Measurements from ENCODE around the gene EPS8L3.
"Not testable (repeated sequence)": the region's sequence is repeated elsewhere in the genome, so short reads cannot be mapped to it uniquely, and the experiment has no call there.

EPS8L3 gene

DNA sequence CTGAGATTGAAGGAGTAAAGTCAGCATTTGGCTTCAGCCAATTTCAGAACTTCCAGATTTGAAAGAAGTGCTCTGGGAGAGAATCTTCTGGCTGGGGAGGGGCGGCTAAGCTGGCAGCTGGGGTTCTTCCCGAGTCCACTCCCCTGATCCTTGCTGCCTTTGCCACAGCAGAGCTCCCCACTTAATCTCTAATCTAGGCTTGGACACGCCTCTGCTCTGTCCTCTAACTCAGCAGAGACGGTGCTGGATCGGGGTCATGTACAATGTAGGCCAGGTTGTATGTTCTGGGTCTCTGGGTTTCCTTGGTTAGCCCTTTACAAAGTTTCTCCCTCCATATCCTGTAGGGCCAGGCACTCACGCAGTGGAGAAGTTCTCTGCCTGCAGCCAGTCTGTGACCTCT is 12.8 kb downstream of the EPS8L3 start:
- in situ Hi-C loops (cut with HindIII; ENCODE audit: low pct_unique_long_range_greater_than_20kb, low sequenced_read_pairs): no loop called here
- no peak for DNase-seq (ENCODE audit: low read depth in 1 of 2, low spot score in 1 of 2)
- TF ChIP-seq JUND (IDR thresholded peaks at IDR 0.05; ENCODE audit: low read depth): no peak

DNA sequence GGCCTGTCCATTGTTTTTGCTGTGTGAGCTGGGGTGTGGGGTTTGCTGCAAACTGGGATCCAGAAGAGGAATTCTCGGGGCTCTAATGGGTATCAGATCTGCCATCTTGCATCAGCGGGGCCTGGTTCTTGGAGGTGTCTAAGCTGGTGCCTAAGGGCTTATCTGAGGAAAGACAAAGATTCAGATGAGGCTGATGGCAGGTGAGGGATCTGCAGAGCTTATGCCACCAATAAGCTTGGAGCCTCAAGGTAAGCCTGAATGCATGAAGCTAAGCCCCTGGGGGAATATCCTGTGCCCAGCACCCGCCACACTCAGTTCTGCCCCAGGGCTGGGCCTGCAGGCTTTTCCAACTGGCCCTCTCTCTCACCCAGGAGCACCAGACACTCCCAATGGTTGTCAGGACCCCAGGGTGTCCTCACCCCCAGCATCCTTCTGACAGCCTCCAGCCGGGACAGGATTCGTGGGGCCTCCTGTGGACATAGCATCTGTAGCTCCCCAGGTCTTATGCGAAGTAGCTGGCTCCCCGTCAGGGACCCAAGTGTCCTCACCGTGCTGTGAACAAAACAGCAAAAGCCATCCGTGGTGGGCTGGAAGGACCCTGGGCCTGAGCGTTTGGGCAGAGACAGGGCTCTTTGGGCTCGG is 13.4 kb downstream of the EPS8L3 start:
- DNase-seq (ENCODE audit: low read depth in 1 of 2, low spot score in 1 of 2): no peak
- in situ Hi-C loops (cut with HindIII; ENCODE audit: low pct_unique_long_range_greater_than_20kb, low sequenced_read_pairs): no loop called here
- TF ChIP-seq JUND (IDR thresholded peaks at IDR 0.05; ENCODE audit: low read depth): no peak

DNA sequence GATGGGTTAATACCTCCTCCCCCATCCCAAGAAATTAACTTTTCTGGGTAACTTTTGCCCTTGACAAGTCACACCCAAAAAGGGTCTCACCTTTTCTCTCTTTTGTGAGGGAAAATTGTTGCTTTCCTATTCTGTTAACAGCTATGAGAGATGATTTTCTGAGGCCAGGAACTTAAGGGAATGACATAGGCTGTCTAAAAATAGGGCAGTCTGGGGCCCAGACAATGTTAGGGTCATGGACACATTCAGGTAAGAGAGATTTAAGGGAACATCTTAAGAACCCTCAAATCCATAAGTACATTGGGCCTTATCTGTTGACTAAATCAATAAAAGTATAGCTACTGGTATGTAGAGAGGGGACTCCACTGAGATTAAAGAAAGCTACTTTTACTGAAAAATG is 14.5 kb downstream of the EPS8L3 start:
- in situ Hi-C loops (cut with HindIII; ENCODE audit: low pct_unique_long_range_greater_than_20kb, low sequenced_read_pairs): no loop called here
- TF ChIP-seq JUND (IDR thresholded peaks at IDR 0.05; ENCODE audit: low read depth): no peak
- no peak for DNase-seq (ENCODE audit: low read depth in 1 of 2, low spot score in 1 of 2)

DNA sequence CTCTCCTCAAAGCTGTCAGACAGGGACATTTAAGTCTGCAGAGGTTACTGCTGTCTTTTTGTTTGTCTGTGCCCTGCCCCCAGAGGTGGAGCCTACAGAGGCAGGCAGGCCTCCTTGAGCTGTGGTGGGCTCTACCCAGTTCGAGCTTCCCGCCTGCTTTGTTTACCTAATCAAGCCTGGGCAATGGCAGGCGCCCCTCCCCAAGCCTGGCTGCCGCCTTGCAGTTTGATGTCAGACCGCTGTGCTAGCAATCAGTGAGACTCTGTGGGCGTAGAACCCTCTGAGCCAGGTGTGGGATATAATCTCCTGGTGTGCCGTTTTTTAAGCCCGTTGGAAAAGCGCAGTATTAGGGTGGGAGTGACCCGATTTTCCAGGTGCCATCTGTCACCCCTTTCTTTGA is 15.4 kb downstream of the EPS8L3 start:
- DNase-seq (ENCODE audit: low read depth in 1 of 2, low spot score in 1 of 2); in situ Hi-C loops (cut with HindIII; ENCODE audit: low pct_unique_long_range_greater_than_20kb, low sequenced_read_pairs): not testable (repeated sequence)

DNA sequence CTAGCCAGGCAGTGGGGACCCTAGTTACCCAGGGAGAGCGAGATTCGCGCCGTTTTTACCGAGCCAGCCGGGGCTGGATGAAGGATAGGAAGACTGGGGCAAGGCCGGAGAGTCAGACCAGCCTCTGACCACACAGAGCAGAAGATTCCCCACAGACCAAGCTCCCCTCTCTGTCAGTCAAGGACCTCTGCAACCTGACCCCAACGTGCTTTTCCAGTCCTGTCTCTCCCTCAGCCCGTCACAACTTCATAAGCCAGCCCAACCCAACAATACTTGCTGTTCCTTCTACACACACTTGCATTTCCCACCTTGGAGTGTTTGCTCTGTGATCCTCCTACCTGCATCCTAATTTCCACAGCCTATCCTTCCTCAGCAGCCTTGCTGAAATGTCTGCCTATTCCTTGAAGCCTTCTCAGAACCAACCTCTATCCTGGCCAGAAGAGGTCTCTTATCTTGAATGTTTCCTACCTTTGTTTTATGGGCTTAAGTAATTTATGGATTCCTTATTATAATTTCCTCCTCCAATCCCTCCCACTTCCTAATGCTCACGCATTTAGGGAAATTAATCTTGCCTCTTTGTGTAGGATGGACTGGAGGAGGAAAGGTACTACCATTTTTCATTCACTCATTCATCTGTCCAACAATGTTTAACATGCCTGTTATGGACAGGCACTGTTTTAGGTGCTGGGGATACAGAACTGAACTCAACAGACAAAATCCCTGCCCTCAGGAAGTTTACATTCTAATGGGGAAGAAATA is 22.9 kb downstream of the EPS8L3 start, which contains the start of gene GSTM3:
GSTM3 (minus strand) TSS at position 424 of the 759 bp plus-strand sequence. CDS start 751 bp downstream, outside the sequence.
- TF ChIP-seq JUND (IDR thresholded peaks at IDR 0.05; ENCODE audit: low read depth): no peak
- in situ Hi-C loops (cut with HindIII; ENCODE audit: low pct_unique_long_range_greater_than_20kb, low sequenced_read_pairs): no loop called here
- DNase-seq (ENCODE audit: low read depth in 1 of 2, low spot score in 1 of 2): peak in 1 of 2 experiments; percentile 35

GRCh38 chr1:109739738-109740614 is 23.7 kb downstream of the EPS8L3 start:
- no peak for TF ChIP-seq JUND (IDR thresholded peaks at IDR 0.05; ENCODE audit: low read depth)
- peak; percentile 69 to 86 for DNase-seq (ENCODE audit: low read depth in 1 of 2, low spot score in 1 of 2)
- in situ Hi-C loops (cut with HindIII; ENCODE audit: low pct_unique_long_range_greater_than_20kb, low sequenced_read_pairs): no loop called here

DNA sequence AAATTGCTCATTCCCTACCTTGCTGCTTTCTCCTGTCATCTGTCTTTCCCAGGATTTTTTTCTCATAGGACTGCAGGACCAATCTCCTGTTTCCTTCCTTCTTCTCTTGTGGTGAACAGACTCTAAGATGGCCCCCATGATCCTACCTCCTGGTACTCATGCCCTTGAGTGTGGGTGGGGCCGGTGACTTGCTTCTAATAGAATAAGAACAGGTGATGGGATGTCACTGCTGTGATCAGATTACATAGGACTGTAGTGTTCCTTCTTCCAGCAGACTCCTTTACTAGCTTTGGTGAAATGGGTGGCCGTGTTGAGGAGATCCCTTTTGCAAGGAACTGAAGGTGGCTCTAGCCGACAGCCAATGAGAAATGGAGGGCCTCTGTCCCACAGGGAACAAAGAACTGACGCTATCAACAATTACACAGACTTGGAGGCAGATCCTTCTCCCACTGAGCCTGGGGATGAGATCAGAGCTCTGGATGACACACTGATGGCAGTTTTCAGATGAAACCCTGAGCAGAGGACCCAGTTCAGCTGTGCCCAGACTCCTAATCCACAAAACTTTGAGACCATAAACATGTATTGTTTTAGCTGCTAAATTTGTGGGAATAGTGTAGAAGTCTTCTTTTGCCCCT is 30.4 kb downstream of the EPS8L3 start:
- DNase-seq (ENCODE audit: low read depth in 1 of 2, low spot score in 1 of 2): peak in 1 of 2 experiments; percentile 30
- no peak for TF ChIP-seq JUND (IDR thresholded peaks at IDR 0.05; ENCODE audit: low read depth)
- in situ Hi-C loops (cut with HindIII; ENCODE audit: low pct_unique_long_range_greater_than_20kb, low sequenced_read_pairs): no loop called here

DNA sequence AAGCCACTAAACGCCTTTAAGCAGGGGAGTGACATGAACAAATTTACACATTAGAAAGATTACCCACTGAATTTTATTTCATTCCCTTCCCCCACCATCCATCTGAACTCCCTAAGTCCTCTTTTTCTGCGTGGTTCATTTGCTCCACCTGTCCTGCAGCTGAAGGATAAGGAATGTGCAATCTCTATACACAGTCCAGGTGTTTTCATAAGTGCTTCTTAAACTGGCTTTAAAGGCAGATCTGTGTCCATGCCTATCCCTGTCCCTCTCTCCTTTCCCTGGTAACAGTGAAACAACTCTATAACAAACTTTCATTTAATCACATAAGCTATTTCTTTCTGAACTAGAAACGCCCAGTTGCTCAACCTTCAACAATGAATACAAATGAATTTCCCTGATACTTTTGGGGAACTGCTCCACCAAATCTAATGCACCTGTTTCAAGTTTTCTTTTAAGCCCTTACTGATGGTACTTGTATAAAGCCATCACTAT is 31.3 kb downstream of the EPS8L3 start:
- no peak for TF ChIP-seq JUND (IDR thresholded peaks at IDR 0.05; ENCODE audit: low read depth)
- in situ Hi-C loops (cut with HindIII; ENCODE audit: low pct_unique_long_range_greater_than_20kb, low sequenced_read_pairs): no loop called here

DNA sequence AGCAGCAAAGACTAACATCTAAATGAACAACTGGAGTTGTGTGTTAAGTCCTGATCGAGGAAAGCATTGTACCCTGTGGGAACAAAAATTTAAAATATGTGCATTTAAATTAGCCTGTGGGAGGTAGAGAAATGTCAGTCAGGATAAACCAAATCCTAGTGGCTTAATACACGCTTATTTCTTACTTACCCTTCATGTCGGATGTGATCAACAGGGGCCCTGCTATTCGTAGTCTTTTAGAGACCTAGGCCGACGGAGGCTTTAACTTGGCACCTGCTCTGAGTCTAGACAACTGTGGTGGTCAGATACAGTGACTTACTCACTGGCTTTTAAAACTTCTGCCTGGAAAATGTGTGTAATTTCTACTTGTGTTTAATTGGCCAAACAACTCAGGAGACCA is 33.1 kb downstream of the EPS8L3 start:
- DNase-seq (ENCODE audit: low read depth in 1 of 2, low spot score in 1 of 2): peak in 1 of 2 experiments; percentile 13
- in situ Hi-C loops (cut with HindIII; ENCODE audit: low pct_unique_long_range_greater_than_20kb, low sequenced_read_pairs): no loop called here
- no peak for TF ChIP-seq JUND (IDR thresholded peaks at IDR 0.05; ENCODE audit: low read depth)

More for the DNA sequence above, 31.3 kb downstream of the EPS8L3 start:
- no peak for DNase-seq (ENCODE audit: low read depth in 1 of 2, low spot score in 1 of 2)

- 0 out of 2 replicates have a peak, but pooled peaks have one; percentile 18 for TF ChIP-seq JUND (IDR thresholded peaks at IDR 0.05; ENCODE audit: low read depth)
- in situ Hi-C loops (cut with HindIII; ENCODE audit: low pct_unique_long_range_greater_than_20kb, low sequenced_read_pairs): no loop called here
- peak in 1 of 2 experiments; percentile 93 for DNase-seq (ENCODE audit: low read depth in 1 of 2, low spot score in 1 of 2)
Measured at GRCh38 chr1:109728870-109729269, 34.9 kb downstream of the EPS8L3 start.

GRCh38 chr1:109726728-109727373 is 36.9 kb downstream of the EPS8L3 start:
- in situ Hi-C loops (cut with HindIII; ENCODE audit: low pct_unique_long_range_greater_than_20kb, low sequenced_read_pairs): no loop called here
- DNase-seq (ENCODE audit: low read depth in 1 of 2, low spot score in 1 of 2): peak in 1 of 2 experiments; percentile 35
- no peak for TF ChIP-seq JUND (IDR thresholded peaks at IDR 0.05; ENCODE audit: low read depth)
